HG03025 (cell line): ENCODE results near the gene CLK3.
A peak's percentile ranks its signal among the peaks of the same experiment; 100 is the strongest.
"Not testable (repeated sequence)": the region's sequence is repeated elsewhere in the genome, so short reads cannot be mapped to it uniquely, and the experiment has no call there.

Experiments
- ATAC-seq: cut with Tn5 transposase; IDR thresholded peaks from one replicate; pipeline ENCODE4 v1.9.1; 2021; ENCODE audit warnings: mild to moderate bottlenecking, moderate library complexity; ENCODE audit not compliant: unreplicated experiment, low FRiP score

The CLK3 gene

DNA sequence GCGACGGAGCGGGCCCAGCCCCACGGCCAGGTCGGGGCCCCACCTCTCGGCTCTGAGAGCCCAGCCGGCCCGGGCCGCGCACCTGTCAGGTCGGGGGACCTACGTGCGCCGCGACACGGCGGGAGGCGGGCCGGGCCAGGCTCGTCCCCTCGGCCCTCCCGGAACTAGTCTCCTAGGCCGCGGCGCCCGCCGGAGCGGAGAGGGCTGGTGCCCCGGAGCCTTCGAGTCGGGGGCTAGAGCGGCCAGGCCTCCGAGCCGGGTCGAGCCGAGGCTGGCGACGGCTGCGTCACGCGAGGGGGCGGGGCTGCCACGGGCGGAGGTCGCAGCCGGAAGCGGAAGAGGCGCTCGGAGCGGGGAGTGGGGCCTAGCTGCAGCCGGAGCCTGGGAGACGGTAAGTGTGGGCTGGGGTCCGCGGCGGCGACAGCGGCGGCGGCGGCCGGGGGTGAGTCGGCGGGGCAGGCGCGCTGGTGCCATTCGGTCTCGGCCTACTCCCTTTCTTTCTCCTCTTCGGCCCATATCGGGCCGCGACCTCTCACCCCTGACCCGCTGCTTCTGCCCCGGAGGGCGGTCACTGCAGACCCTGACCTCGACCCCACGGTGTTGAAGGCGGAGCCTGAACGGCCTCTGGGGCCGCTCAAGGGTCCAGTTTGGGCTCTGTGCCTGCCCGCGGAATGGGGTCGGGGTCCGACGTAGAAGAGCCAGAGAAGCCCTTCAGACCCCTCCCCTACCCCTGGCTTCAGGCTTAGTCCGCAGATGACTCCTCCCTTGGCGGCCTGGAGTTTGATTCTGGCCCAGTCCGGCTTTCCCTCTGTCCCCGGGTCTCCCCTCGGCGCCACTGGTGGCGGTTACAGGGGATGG lies at the start of gene CLK3:
Gene CLK3, plus strand, starts transcription at position 329 of the 858 bp plus-strand sequence. CDS start 3,361 bp downstream, outside the sequence.
- peak; percentile 69 for ATAC-seq

DNA sequence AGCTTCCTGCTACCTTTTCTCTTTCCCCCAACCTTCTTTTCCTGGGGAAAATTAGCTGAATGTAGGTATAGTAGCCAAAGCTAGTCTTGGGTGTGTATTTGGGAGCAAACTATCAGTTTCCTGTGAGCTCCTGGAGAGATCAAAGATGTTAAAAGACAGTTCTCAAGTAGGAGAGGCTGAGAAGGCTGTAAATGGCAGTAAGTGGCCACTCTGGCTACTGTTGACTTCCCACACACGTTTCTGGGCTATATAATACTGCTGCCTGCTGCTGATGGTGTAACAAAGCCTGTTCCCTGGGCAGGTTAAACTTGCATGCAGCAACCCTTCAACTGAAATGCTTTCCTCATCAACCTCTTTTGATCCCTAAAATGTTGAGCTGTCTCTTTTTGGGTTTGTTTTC lies 47.0 kb upstream of the CLK3 start:
- ATAC-seq: no peak

DNA sequence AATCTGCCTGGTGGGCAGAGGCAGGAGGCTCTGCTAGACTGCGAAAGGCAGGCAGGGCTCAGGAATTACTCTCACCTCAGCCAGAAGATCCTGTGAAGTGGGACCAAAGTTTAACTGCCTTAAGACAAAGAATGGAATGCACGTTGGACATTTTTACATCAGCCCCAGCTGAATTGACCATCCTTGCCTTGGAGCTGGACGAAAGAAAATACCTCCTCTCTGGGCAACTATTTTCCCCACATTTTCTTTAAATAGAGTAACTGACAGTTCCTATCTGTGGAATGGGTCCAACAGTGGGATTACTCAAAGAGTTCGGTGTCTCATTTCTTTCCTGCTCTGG lies 45.9 kb upstream of the CLK3 start:
- no peak for ATAC-seq

DNA sequence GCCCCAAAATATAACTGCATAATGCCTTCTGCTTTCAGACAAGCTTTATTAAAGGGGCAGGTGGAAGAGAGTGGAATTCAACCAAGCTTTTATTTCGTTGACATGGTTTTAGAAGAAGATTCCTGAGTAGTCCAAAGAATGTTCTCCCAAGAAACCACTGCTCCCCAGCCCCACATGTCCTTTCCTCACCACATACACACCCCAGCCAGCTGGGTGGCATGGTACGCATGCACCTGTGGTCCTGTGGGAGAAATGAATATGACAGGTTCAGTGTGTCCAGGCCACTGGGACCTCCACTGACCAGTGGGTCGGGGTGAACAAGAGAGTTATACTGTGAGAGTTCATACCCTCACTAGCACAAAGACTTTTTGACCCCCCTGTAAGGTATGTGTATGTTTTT lies 44.4 kb upstream of the CLK3 start:
- ATAC-seq: no peak

DNA sequence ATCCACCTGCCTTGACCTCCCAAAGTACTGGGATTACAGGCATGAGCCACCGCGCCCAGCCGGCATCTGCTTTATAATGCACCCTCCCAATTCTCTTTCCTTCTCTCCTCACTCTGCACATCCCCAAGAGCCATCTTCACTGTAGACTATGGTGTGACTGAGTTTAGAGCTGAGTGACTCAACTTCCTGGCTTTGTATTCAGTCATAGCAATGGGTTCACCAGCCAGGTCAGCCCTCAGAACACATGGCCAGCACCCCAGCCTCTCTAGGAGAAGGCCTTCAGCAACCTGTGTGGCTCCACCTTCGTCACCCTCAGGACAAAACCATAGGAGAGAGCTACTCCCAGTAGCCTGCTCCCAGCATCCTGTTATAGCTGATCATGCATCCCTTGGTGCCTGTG lies 41.6 kb upstream of the CLK3 start:
- no peak for ATAC-seq

DNA sequence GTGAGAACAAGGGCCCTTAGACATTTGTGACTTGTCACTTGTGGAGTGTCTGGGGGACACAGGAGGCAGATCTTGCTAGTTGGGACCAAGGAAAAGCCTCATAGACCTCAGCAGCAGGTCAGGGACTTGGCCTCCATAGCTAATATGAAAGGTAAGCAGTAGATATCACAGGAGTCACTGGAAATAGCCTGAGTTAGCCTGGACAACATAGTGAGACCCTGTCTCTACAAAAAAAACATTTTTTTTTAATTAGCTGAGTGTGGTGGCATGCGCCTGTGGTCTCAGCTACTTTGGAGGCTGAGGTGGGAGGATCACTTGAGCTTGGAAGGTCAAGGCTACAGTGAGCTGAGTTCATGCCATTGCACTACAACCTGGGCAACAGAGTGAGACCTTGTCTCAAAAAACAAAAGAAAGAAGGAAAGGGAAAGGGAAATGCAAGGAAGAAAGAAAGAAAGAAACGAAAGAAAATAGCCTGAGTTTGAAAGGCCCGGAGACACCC lies 37.1 kb upstream of the CLK3 start:
- ATAC-seq: no peak

DNA sequence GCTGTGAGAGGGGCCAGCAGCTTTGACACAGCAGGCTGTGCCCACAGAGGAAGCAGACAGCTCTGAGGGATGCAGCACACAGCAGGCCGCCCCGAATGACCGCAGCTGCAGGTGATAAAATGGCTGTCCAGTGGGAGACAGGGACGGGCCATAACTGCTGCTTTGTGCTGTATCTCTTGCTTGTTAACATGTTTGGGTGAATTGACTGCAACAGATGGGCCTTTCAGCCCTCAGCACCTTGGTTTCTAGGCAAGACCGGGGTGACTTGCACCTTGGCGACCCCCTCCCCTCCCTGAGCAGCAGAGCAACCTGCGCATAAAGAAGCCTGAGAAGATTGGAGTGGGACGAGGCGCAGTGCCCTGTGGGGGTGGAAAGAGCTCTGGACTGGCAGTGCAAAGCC lies 36.6 kb upstream of the CLK3 start:
- ATAC-seq: no peak

DNA sequence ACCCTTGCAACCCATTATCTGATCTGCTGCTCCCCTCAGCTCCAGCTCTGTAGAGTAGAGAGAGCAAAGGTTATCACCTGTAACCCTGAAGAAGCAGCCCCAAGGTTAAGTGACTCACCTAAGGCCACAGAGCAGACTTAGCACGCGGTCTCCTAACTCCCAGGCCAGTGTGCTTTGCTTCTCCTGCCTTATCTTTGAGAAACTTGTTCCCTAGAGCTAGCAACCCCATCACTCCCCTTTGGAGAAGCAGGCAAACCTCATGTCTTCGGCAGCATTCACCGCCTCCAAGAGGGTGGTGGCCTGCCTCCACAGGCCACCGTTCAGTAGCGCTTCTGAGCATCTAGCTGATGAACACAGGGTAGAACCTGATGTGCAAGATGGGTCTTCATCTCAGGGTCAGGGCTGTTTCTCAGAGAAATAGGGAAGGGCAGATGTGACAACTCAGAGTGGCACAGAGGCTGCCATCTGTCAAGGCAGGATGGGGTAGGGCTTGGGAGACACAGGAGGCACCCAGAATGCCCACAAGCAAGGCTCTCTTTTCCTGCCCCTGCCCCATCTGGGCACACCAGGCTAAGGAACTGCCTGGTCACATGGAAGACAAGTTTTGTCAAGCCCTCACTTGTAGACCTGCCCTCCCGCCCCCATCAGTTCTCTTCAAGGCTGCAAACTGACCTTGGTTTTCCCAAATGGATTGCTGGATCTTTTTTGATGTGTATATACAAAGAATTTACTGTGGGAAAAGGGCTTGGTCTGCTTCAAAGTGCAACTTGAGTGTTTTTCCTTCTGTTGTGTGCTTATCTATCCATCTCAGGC lies 34.9 kb upstream of the CLK3 start:
- no peak for ATAC-seq

DNA sequence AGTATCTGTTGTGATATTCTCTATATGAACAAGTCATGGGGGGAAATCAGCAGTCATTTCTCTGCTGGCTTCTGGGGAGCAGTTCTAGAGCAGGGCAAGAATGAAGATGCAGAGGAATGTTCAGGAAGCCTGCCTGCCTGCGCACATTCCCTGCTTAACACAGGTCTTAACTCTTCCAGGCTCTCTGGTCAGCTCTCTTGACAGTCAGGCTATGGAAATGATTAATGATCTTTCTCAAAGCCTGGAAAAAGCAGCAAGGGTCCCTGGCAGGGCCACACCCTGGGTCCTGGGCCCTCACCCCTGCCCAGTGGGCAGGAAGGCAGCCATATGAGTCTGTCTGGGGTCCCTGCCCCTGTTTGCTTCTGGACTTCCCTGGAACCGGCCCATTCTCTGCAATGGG lies 31.4 kb upstream of the CLK3 start:
- ATAC-seq: no peak

DNA sequence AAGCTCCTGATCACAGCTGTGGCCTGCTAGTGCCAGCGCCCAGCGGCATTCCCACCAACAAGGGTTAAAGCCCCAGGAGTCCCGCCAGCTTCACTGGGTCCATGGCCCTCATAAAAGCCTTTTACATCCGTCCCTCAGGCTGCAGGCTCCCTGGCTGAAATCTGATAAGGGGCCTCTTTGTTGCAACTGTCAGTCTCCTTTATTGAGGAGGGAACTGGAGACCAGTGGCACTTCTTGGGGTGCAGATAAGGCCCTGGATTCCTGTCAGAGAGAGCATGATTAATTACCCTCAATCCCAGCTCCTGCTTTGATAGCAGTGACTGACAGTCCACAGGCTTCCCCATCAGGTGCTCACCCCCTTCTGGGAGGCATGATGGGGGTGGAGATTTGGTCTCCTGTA lies 30.9 kb upstream of the CLK3 start:
- ATAC-seq: no peak

DNA sequence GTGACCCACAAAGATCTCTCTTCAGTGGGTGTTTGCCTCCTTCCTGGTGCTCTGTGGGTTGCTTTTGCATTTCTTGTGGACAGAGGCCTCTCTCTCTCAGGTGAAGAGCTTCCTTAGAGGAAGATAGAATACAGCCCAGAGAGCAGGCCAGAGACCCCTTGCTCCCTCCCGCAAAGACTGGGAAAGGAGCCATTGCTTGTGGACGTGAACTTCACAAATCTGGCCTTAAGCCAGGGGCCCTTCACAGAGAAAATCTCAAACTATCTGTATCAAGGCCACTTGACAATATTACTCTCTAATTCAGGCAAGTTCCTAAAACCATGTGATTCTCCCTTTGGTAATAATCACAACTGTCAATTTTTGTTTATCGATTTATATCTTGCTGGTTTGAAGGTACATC lies 30.4 kb upstream of the CLK3 start:
- no peak for ATAC-seq

DNA sequence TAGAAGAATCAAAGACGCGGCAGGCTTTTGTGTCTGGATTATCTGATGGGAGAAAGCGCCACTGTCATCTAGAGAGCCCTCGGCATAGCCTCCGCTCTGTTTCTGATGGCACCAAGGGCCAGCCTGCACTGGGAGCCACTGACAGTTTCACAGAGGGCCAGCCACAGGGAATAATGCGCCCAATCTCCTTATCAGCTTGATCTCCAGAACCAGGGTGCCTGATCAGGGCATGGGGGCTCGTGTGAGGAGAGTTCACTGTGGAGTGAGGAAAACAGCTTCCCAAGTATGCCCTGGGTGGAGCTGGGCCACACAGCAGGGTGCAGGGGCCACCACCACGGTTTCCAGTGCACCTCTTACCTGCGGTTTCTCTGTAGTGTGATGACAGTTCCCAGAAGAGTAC lies 29.8 kb upstream of the CLK3 start:
- no peak for ATAC-seq

DNA sequence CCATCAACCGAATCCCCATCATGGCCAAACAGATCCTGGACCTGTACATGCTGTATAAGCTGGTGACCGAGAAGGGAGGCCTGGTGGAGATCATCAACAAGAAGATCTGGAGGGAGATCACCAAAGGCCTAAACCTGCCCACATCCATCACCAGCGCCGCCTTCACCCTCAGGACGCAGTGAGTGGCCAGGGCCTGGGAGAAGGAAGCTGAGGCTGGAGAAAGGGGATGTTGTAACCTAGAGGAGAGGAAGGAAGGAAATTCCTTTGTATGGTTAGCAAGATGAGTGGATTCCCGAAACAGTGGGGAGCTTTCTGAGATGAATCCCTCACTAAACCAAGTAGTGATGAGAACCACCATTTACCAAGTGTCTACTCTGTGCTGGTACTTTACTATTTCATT lies 25.8 kb upstream of the CLK3 start:
- ATAC-seq: no peak

DNA sequence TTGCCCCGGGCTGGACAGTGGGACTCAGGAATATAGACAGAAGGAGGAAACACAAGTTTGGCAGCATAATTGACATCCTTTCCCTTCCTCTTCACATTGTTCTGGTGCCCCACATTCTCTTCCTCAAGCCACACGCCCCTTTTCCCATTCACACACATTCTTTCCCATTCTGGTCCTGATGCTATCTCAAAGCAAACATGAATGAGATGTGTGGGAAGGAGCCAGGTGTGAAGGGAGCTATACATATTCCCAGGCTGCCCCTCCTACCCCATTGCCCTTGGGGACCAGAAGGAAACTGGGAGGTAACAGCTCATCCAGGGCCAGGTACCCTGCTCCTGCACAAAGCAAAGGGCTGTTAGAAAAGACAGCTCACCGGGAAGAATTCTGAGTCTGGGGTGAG lies 23.4 kb upstream of the CLK3 start:
- ATAC-seq: no peak

DNA sequence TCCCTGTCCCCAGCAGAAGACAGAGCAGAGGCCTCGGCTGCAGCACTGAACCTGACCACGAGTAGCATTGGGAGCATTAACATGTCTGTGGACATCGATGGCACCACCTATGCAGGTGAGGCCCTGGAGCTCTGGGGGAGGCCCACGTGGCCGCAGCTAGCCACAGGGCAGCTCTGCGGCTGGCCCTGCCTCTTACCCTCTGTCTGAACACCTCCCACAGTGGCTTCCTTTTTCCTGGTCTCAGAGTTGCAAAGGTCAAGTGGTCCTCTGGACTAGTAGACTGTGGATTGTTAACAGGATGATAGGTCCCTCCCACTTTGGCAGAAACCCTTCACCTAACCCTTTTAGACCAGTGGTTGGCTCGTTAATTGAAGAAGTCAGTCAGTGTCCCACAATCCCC lies 22.5 kb upstream of the CLK3 start:
- no peak for ATAC-seq

DNA sequence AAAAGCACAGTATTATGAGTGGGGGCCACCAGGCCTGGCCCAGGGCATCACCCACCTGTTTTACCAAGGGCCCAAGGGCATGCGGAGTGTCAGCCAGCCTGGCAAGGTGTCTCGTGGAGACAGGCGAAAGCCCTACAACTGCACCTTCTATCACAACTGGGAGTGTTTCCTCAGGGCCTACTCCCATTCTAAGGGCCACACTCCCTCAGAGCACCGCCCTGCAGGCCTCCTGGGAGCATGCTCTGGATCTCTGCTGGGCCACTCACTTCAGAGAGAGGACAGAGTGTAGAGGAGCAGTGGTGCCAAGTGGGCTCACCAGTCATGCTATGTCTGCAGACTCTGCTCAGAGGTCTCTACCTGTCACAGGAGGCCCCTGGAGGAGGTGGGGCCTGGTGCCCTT lies 21.2 kb upstream of the CLK3 start:
- no peak for ATAC-seq

DNA sequence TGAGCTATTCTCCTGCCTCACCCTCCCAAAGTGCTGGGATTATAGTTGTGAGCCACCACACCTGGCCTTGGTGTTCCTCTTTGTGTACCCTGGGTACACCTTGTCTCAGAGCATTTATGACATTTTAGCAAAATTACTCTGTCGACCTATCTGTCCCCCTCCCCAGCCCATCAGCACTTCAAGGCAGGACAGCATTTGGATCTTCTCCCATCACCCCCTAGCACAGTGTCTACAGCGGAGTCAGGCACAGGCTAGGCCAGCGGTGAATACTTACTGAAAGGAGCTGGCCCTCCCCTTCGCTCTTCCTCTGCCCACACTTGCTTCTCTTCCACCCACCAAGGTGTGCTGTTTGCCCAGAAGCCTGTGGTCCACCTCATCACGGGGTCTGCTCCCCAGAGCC lies 20.4 kb upstream of the CLK3 start:
- no peak for ATAC-seq

DNA sequence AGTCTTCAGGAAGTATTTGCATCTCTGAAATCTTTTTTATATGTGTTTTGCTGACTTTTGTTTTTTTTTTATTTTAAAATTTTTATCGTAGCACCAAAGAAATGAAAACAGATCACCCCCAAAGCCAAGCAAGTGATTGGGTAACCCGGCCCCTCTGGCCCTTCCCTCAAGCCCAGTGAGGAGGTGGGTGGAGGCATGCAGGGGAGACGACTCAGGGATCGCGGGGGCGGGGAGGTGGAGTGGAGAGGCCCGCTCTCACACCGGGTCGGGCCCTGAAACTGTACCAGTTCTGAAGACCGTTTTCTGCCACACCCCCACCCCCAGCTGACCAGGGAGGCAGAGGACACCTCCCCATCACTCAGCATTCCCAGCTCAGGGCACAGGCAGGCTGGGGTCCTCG lies 18.9 kb upstream of the CLK3 start:
- not testable (repeated sequence) for ATAC-seq

DNA sequence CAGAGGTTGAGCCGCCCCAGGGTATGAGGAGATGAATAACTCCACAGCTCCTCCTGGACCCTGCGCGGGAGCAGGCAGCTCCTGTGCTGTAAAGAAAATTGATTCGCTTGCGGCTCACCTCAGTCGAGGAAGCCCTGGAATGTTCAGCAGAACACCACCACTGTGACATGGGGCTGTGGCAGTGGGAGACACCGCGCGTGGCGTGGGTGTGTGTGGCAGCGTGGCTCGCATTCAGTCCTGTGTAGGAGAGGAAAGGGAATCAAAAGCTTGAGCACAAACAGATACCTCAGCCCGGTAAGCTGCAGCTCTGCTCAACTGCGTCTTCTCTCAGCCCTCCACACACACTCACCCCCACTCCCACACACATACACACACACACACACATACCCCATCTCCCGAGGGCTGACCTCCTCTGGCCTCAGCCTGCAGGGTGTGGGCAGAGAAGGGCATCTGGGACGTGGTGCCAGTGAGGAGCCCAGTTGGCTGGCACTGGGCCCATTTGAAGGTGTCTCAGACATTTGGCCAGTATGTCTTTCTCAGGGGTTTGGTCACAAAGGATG lies 18.4 kb upstream of the CLK3 start:
- not testable (repeated sequence) for ATAC-seq

DNA sequence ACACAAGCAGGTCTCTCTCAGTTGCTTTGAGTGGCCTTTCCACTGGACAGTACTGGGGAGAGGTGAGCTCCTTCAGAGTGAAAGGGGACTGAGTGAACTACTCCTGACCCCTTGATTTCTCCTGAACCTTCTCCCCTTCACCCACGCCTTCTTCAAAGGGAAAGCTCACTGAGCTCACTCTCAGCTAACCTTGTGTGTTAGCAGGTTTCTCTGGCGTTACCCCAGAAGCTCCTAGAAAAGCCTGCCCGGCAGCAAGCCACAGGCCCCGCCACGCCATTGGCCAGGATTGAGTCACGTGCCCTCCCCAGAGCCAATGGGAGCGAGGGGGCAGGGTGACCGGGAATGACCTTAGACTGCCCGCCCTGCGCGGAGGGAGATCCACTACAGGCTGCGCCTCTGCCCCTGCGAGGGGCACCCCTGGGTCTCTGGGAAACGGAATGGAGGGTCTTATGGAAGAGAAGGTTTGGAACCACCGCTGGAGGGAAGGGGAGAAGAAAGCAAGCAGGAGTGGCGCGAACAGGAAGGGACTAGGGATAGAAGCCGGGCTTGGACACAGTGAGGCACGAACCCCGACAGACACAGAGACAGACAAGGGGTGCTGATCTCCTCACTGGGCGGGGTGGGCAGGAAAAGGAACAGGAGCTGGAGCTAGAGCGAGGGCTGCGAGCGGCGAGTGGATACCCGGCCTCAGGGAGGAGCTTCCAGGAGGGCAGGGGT lies 17.4 kb upstream of the CLK3 start:
- peak; percentile 72 for ATAC-seq

DNA sequence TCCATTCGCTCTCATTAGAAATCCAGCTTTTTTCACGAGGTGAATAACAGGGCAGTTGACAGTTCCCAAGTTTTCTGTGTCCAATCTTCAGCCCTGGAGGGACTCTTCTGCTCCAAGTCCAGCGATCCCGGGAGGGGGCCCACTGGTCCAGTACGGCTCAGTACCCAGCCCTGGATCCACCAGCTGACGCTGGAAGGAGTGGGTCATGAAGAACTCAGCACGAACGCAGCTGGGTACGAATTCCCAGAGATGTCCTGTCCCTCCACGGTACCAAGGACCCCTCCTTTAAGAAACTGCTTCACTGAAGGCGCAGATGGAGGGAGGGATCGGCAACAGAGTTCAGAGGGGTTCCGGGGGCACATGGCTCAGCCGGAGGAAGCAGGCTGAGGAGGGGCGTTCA lies 16.5 kb upstream of the CLK3 start:
- no peak for ATAC-seq
